GM18867 (cell line): ENCODE measurements around the gene FFAR2.

Experiments used
- ATAC-seq: cut with Tn5 transposase; IDR thresholded peaks from one replicate; pipeline ENCODE4 v1.9.1; 2021; ENCODE audit warnings: mild to moderate bottlenecking, moderate library complexity; ENCODE audit not compliant: unreplicated experiment

The FFAR2 gene

DNA sequence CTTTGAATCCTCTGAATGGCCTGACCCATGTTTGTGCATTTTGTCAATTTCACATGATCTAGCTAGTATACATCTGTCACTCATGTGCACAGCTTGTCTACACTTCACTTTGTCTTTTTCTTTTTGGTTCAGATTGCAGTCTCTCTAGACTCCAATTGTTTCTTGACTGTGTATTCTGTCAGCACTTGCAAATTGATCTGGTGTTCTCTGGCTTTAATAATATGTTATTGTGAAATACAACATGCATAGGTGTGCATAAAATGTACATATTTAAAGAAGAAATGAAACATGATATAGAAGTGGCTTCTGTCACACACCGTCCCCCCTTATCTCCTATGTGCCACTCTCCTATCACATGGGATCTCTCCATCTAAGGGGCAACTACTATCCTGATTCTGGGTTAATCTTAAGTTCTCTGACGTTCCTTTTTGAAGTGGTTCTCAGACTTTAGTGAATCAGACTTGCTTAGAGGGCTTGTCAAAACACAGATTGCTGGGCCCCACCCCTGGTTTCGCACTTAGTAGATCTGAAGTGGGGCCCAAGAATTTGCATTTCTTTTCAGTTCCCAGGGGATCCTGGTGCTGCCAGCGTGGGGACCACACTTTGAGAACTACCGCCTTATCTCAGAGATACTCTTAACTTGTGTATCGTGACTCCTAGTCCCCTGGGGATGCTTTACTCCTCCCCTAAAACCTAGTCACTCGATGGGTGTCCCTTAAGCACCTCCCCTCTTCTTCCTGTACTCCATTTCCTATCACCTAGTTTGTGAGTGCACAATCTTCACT is 36.4 kb downstream of the FFAR2 start:
- peak; percentile 73 for ATAC-seq

DNA sequence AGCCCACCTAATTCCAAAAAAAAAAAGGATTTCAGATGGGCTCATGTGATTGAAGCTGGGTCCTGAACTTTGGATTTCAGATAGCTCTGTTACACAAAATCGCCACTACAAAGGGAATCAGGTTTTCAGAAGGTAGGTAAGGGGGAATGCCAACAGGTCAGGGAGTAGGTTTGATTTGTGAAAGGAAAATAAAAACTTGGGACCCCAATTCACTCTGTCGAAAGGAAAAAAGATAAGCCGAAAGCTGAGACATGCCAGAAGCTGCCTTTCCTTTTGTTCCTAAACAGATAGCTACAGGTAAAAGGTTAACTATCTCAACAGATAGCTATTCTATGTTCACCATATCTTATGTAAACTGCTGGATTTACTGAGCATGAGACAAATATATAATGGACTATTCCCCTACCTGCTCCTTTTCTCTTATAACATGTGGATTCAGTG is 38.2 kb downstream of the FFAR2 start:
- ATAC-seq, result no peak

DNA sequence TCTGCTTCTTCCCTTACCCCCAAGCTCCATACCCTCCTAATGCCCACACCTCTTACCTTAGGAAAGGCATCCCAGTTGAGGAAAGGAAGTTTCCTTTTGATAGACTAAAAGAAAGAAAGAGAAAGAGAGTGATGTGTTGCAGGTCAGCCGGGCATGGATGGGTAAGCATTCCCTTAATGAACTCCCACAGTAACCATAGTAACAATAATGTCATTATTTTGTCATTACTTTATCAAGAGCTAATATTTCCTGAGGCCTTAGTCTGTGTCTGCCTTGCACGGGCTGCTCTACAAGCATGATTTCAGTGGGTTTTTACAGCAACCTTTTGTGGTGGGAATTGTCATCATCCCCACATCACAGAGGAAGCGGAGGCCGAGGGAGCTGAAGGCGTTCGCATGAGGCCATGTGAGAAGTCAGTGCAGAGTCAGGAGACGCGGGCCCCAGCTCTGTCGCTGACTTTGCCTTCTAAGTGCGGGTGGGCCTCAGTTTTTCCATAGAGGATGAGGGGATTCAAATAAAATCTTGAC is 39.7 kb downstream of the FFAR2 start:
- no peak for ATAC-seq

DNA sequence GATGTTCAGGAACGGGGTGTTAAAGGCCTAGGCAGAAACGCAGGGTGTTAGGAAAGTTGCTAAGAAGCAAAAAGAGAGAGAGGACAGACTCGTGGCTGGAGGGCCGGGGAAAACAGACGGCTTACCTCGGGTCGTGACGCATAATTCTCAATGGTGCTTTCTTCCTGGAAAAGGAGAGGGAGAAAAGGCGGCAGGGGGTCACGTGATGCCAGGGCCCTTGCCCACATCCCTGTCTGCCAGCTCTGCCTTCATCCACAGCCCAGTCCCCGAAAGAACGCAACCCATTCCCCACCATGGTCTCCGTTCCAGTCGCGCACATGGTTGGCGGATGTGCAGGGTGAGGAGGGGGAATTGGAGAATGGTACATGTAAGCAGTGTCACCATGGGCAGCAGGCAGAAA is 40.6 kb downstream of the FFAR2 start:
- ATAC-seq, result no peak

DNA sequence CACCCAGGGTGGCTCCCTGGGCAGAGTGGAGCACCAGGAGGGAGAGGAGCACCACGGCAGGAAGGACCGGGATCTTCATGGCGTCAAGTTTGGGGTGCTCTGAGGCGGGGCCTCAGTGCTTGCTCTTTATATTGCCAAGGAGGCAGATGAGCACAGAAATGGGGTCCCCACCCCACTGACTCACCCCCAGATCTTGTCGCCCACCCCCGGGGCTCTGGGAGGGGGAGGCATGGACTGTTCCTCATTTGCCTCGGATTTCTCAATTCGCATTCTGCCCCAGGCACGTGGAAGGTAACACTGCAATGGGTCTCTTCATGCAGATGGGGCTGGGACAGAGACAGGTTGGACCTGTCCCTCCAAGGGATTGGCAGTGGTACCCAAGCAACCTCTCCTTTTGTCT is 42.3 kb downstream of the FFAR2 start, which contains the start of gene KRTDAP:
TSS of gene KRTDAP (minus strand) at position 101 of the 400 bp plus-strand sequence. CDS start at position 79, 22 bp downstream.
- ATAC-seq, result no peak

DNA sequence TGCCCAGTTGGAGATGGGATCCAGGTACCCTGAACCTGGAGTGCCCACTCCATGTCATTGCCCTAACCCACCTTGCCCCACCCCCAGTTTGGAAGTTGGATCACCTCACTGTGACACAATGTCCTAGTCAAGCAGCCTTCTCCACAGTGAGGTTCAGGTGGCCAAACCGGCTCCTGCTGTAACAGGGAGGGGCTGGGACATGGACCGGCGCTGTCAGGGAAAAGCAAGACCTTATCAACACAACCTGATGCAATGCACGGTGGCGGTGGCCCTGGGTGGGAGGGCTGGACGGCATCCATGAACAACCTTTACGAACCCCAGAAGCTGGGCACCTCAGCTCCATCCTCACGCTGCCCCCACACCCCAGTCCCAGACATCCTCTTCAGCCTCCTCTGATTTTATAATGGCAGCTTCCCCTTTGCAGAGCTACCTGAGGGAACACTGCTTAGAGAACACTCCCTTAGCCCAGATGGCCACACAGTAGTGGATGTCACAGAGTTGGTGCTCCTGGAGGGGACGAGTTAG is 43.8 kb downstream of the FFAR2 start:
- ATAC-seq, result no peak

DNA sequence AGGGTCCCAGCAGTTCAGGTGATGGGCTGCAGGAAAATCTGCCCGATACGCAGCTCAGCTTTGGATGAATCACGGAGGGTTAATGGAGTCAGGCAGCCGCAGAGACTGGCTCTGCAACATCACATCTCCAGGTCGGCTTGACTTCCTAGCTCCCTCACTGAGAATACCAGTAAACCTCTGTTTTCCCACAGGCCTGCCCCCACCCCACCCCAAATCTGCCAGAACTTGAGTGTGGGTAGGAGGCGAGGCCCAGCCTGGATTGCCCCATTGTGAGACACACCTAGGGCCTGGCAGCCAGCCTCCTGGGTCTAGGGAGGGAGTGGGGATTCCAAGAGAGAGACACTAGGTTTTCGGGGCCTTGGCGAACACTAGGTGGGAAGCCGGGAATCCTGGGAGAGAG is 45.9 kb downstream of the FFAR2 start:
- no peak for ATAC-seq

DNA sequence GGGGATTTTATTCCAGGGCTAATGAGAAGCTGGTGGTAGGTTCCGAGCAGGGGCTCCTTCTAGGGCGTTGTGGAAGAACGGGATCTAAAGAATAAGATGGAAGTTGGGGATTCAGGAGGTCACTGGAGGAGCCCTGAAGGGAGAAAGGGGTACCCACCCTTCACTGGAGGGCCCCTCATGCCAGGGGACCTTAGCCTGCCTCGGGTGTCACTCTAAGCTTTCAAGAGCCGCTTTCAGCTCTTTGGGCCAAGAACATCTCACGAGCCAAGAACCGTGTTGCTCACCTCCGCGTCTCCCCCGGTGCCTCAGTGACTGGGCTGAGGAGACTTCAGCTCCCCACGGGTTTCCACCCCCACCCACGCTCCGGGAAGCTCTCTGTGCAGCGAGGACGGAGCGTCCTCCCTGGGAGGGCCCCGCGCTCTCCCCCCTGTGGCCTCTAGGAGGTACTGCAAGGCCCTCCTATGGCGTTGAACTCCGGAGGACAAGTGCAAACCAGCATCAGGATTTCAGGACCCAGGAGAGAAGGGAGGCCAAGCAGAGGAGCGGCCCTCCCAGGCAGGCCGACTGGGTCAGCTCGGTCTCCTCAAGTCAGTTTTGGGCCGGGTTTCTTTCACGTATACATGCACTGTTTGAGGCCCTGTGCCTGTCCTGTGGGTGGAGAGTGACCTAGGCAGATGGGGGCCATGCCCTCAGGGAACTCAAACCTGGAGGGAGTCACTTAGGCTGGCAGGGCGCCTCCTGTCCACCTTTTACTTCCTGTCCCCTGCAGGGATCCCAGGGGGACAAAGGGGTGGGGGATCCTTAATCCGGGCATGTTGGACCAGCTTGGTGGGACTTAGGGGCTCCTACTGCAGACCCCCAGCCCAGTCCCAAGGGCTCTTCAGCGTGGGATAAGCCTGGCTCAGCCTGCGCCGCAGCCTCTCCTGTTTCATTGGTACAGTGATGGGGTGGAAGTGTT is 47.3 kb downstream of the FFAR2 start:
- peak; percentile 46 for ATAC-seq

DNA sequence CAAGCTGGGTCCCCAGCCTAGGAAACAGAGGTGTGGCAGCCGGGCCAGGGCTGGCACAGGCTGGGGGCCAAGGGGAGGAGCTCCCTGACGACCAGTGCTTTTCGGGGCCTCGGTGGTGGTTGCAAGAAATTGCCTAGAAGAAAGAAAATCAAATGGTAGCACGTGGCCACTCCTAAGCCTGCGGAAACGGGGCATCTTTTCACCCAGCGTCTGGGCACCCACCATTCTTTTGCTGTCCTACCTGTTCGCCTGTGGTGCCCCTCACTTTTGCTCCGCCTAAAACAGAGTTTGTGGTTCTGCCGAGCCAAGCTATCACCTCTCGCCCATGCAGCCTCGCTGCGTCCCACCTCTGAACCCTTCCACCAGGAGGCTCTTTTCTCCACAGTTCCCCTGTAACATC is 49.3 kb downstream of the FFAR2 start:
- no peak for ATAC-seq

DNA sequence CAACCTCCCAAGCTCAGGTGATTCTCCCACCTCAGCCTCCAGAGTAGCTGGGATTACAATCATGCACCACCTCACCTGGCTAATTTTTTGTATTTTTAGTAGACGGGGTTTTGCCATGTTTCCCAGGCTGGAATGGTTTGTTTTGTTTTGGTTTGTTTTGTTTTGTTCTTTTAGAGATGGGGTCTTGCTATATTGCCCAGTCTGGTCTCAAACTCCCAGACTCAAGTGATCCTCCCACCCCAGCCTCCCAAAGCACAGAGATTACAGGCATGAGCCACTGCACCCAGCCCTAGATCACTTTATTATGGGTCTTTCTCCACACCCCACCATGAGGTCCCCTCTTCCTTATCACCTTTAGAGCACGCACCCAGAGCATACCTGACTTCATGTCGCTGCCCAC is 50.2 kb downstream of the FFAR2 start:
- ATAC-seq, result no peak

DNA sequence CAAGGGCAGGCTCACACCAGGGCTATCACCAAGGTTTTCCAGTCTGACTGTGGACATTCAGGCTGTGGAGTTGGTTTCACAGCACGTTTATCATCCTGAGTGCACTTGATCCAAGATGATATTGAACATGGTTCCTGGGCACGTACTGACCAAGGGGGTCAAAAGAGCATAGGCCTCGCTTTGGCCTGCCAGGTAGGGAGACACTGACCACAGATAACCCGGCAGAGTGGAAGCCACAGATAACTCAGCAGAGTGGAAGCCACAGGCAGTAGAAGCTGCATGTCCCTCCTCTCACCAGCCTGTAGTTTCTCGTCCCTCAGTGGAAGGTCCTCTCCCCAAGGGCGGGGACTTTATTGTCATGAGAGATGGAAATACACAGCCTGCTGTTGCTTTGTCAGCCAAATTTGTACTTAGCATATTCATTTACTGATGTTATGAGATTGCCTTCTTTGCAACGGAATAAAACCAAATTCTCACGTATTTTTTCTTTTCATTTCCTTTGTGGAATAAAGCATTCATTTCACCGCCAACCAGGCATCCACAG is 51.0 kb downstream of the FFAR2 start:
- ATAC-seq, result no peak

DNA sequence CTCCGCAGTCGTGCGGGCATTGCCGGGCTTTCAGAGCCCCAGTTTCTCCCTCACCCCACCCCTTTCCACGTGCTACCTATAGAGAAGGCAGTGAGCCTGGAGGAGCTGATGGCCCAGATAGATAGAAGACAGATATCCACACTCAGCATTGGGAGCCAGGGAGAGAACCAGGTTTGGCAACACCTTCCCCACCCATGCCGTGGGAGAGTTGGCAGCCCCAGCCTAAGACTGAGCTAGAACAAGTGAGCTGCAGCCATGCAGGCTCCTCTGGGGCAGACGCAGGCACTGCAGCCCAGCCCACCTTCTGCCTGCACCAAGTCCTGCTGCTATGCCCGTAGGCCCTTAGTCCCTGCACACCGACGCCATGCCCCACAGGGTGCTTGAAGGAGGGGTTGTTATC is 52.6 kb downstream of the FFAR2 start:
- no peak for ATAC-seq
